Right renal pelvis (tissue), 4 donors: Measurements from ENCODE around the gene ABCC1. TPM values are rescaled to one million over a fixed set of nuclear protein-coding genes. Genes with fewer than 3 reads are reported as not detected.
"Not testable (repeated sequence)": the region's sequence is repeated elsewhere in the genome, so short reads cannot be mapped to it uniquely, and the experiment has no call there.

Experiments
- DNase-seq, 4 donors: peaks; one replicate each; pipeline ENCODE4 v3.0.0-alpha.2; 2013; ENCODE audit warnings: low read depth in 4 of 4, low spot score in 3 of 4, missing footprints in 1 of 4
- polyA plus RNA-seq, 4 donors: library from polyadenylated mRNA; unstranded; fragments of 120-200 nt; gene quantifications; one replicate each; pipeline ENCODE4 v1.2.1, GENCODE V29; 2013; ENCODE audit not compliant: insufficient read length in 4 of 4

Gene ABCC1
- polyA plus RNA-seq, 4 donors: 23.0 to 25.8 (median 24.6) TPM

DNA sequence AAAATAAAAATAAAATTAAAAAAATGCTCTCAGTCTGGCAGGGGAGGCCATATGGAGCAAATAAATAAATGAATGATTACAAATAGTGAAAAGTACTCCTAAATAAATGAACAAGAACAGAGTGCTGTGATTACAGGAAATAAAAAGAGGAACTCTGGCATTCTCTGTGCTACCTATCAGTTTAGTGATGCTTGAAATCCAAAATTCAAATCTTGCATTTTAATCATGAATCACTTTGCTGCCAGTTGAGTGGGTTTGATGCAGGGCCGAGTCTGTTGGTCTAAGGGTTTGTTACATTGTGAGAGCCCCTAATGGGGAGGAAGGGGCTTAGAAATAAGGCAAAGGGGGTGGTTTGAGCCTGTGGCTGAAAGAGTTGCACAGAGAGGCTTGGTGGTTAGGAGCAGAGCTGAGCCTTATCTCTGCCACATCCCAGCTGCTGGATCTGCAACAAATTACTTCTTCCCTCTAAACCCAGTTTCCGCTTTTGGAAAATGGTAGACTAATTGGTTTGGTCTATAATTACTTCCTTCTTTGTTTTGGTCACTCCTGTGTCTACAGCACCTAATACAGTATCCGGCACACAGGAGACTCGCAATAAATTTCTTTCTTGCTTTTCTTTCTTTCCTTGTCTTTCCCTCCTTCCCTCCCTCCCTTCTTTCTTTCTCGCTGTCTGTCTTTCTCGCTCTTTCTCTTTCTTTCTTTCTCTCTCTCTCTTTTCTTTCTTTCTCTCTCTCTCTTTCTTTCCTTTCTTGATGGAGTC lies 6.3 kb upstream of the ABCC1 start:
- no peak for DNase-seq

DNA sequence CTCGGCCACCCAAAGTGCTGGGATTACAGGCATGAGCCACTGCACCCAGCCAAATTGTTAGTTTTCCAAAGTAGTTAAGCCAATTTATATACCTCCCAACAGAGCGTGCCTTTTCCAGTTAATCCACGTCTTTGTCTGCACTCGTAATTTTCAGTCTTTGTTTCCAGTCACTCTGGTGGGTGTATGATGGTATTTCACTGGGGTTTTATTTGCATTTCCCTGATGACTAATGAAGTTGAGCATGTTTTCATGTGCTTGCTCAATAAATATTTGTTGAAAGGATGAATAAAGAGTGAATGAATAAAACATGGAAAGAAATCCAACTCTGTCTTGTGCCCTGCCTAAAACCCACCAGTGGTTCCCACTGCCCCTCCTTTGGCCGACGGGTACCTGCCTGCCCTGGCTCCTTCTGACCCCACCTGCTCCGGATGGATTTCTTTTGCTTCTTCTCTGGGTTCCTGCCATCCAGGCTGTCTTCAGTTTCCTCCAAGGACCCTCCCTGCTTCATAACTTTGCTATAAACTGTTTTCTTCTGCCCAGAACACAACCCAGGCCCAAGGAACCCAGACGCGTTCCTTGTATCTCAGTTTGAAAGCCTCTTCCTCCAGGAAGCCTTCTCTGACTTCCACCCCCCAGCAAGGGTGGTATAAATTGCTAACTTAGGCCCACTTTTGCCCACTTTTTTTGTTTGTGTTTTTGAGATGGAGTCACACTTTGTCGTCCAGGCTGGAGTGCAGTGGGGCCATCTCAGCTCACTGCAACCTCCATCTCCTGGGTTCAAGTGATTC lies 3.0 kb upstream of the ABCC1 start:
- DNase-seq: no peak

DNA sequence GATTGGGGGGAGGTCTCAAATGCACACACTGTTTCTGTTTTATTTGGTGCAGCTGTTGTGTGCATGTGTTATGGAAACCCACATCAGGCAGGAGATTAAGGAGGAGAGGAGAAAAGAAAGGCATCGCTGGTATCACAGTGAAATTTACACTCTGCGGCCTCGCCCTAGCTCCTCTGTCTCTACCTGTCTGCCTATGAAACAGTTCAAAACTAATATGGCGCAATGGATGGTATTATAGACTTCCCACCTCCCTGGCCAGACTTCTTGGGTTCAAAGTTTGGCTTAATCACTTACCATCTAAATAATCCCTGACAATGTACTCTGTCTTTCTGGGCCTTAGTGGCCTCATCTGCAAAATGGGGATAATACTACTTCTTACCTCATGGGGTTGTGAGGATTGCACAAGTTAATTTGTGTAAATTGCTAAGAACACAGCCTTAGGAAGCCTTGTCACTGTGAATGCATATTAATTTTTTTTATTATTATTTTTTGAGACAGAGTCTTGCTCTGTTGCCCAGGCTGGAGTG lies 1.4 kb upstream of the ABCC1 start:
- no peak for DNase-seq

DNA sequence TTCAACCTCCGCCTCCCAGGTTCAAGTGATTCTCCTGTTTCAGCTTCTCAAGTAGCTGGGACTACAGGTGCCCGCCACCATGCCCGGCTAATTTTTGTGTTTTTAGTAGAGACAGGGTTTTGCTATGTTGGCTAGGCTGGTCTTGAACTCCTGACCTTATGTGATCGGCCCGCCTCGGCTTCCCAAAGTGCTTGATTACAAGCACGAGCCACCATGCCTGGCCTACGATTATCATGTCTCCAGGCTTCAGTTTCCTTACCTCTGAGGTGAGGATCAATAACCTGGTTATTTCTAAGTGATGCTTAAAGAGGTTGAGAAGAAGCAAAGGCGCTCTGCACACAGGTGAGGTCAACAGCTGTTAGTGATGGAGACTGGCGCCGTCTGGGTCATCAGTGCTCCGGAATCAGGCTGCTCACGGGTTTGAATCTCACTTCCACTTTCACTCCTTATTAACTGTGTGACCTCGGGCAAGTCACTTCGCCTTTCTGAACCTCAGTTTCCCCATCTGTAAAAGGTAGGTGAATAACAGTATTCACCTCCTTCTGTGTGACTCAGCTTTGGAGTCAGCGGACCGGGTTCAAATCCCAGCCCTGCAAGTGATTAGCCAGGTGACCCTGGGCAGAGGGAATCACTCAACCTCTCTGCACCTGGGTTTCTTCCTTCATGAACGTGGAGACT lies 745 bp upstream of the ABCC1 start:
- no peak for DNase-seq

DNA sequence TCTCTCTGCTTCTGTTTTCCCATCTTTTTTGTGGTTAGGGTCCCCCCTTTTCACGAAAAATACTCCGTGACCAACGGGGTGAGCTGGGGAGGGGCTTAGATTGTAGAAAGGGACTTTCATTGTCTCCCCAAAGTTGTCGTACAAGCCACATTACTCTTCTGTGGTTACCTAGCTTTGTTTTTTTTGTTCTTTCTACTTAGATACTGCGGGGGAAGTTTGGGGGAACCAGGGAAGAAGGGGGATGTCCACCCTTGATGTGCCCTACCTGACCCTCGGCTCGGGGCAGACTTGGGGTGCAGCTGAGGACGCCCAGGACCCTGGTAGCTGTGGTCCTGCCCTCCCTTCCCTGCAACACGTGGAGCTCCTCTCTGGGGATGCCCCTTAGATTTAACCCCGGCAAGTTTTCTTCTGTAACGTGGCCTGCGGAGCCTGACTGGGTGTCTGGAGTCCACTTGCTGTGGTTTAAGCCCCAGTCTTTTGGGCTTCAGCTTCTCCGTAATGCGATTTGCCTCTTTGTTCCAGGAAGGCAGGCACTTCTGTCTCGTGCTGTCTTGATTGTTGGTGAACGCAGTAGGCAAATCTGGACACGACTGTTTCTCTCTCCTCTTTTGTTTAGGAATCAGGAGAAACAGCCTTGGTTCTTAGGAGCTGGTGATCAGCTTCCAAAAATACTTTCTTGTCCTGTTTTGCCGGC lies 892 bp downstream of the ABCC1 start:
- peak in 1 of 4 donors; percentile 21 for DNase-seq

DNA sequence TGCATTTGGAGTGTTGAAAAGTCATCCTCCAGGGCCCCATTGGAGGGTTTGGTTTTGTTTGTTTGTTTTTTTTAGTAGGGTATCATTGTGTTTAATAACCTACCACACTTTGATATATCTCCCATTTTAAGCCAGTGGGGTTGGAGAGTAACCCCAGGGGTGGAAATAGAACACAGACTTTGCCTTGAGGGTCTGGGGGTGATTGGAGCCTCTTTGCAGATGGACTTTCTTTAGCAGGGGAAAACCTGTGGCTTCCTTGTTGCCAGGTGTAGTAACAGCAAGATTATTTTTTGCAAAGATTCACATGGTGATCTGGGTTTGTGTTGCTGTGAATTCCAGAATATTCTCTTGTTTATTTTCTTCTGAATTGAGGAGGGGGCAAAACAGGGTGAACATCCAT lies 1.5 kb downstream of the ABCC1 start:
- no peak for DNase-seq

DNA sequence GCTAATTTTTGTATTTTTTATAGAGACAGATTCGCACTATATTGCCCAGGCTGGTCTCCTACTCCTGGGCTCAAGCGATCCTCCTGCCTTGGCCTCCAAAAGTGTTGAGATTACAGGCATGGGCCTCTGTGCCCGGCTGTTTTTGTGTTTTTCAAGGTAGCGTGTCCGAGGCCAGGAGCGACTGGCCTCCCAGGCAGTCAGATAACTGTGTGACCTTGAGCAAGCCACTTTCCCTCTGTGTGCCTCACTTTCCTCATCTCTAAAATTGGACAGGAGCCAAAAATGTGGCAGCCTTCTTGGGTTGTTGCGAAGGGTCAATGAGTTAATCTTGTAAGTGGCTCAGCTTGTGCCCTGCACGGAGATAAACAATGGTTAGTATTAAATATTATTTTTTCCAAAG lies 2.4 kb downstream of the ABCC1 start:
- no peak for DNase-seq

DNA sequence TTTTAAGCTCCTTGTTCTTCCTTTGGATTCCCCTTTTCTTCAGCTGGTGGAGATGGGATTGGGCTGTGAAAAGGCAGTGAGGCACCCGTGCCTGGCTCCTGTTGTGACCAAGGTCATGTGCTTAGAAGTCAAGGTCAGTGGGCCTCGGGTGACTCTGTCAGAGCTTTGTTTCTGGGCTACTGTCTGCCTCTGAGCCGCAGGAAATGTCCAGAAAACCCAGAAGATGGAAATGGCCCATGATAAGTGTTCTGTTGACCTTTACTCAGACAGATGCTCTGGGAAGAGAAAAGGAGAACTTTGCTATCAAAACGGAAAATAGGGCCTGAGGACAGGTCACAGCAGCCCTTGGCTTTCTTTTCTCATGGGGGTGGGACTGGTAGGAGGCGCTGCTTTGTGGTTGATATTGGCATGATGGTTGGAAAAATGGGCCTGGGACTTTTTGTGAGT lies 2.9 kb downstream of the ABCC1 start:
- no peak for DNase-seq

DNA sequence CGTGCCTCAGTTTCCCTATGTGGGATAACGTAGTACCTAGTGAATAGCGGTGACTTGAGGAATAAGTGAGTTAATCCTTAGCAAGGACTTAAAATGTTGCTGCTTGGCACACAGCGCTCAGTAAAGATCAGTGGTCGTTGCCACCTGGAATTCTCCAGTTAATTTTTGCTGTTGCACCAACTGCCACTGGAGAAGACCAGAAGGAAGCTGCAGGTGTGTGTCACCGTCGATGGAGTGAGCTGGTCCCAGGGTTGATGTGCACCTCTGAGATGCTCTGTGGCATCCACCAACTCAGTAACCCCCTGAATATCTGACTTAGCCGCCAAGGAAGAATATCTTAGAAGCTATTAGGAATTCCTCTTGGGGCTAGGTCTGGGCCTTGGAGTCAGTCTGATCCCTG lies 4.1 kb downstream of the ABCC1 start:
- DNase-seq: no peak

DNA sequence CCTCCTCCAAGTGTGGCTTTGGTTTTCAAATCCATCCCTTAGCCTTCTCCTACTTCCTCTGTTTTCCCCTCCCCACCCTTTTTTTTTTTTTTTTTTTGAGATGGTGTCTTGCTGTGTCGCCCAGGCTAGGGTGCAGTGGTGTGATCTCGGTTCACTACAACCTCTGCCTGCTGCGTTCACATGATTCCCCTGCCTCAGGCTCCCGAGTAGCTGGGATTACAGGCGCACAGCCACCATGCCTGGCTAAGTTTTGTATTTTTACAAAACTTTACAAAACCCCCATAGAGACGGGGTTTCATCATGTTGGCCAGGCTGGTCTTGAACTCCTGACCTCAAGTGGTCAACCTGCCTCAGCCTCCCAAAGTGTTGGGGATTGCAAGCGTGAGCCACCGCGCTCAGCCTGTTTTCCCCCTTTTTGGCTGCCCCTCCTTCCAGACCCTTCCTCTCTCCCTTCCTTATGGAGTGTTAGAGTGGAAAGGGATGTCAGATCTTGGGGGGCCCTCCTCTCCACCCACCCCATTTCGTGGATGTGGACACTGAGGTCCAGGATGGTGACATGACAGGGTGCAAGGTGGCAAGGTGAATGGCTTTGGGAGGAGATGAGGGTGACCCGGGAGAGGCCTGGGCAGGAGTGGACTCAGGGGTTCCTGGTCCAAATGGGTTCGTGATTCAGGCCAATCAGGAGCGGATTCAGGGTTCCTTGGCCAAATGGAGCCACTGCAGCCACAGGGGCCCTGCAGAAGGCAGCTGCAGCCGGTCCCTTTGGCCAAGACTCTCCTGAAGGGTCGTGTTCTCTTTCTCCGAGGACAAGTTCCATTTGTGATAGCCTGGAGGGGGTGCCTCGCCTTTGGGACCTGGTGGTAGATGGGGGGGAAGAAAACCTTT lies 4.8 kb downstream of the ABCC1 start:
- no peak for DNase-seq

DNA sequence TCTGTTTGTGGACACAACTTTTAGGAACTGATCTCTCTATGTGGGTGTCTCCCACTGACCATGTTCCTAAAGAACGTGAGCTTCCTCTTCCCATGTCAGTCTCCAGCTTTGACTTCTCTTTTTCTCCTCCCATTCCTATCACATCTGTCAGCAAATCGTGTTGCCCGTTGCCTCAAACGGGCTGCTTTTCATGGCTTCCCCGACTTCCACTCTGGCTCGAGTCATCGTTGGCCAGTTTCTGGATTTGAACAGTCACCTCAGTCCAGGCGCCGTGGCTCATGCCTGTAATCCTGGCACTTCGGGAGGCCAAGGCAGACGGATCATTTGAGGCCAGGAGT lies 5.4 kb downstream of the ABCC1 start:
- DNase-seq: no peak

DNA sequence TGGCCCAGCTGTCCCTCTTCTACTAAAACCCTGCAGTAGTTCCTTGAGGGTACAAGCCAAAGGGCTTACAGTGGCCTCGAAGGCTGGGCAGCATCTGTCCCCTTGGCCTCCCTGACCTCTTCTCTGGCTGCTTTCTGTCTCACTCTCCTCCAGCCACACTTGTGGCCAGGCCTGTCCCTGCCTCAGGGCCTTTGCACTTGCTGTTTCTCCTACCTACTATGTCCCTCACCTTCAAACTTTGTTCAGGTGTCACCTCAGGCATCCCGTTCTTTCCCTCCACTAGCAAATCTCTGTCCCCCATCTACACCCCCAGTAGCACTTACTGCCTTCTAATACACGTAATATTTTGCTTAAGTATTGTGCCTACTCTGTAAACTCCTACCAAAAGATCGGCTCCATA lies 6.0 kb downstream of the ABCC1 start:
- no peak for DNase-seq

DNA sequence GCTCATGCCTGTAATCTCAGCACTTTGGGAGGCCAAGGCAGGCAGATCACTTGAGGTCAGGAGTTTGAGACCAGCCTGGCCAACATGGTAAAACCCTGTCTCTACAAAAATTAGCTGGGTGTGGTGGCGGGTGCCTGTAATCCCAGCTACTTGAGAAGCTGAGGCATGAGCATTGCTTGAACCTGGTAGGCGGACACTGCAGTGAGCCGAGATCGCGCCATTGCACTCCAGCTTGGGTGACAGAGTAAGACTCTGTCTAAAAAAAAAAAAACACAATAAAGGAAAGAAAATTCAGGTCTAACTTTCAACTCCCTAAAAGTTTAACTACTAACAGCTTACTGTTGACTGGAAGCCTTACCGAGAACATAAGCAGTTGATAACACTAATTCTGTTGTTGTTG lies 6.7 kb downstream of the ABCC1 start:
- DNase-seq: not testable (repeated sequence)

DNA sequence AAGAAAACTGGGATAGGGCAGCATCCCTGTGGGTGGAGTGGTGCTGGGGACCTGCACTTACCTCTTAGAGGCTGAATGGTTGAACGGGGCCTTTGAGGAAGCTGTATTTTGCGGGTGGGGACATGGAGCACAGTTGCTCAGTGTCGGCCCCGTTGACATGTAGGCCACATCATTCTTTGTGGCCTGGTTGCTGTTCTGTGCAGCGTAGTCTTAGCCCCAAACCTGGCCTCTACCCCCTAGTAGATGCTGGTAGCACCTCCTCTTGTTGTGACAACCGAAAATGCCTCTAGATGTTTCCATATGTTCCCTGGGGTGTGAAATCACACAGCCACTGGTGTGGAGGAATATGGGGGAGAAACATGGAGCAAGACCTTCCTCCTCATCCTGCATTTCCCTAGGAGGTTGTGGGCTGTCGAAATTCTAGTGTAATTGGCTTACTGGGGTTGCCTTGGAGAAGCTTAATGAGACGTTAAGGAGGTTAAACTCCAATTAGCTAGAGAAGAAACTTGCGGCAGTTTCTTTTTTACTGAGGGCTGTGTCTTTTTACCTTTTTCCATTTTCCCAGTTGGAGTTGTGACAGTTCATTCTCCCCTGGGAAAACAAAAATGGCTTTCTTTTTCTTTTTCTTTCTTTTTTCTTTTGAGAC lies 9.4 kb downstream of the ABCC1 start:
- peak in 2 of 4 donors; percentile 56 to 60 for DNase-seq

DNA sequence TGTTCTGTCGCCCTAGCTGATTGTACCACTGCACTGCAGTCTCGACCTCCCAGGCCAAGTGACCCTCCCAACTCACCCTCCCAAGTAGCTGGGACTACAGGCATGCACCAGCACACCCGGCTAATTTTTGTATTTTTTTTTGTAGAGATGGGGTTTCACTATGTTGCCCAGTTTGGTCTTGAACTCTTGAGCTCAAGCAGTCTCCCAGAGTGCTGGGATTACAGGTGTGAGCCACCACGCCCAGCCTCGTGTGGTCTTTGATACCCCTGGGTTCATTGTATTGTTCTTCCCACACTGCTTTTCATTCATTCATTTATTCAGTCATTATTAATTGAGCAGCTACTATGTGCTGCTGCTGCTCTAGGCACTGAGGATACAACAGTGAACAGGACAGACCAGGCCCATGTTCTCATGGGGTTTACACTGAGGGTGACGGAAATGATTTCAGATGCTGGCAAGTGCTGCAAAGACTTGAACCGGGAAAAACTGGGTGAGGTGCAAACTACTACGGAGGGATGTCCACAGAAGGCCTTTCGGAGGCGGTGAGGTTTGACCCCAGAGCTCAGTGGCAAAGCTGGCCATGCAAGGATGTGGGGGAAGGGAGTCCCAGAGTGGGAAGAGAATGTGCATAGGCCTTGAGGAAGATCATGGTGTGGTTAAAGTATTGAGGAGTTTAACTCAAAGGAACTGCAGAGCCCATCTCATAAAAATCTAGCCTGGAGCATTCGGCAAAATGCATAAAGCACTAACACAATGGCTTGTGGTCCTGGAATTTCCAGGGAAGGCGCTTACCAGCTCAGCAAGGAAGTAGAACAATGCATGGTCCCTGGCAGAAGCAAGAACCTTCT lies 10.9 kb downstream of the ABCC1 start:
- no peak for DNase-seq

DNA sequence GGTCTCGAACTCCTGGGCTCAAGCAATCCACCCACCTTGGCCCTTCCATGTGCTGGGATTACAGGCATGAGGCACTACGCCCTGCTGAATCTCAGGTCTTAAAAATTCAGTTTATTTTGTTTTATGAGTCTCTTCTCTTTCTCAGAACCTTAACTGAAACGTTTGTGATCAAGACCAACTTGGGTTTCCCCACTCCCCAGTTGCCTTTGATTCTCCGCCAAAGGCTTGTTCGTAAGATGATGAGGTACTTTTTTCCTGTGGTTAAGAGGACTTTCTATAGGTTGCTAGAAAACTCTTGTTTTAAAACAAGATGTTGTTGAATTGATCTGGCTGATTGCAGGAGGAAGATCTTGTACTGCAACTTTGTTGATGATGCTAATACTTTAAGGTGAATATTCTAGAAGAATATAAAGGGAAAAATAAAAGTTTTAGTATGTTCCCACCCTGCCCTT lies 11.7 kb downstream of the ABCC1 start:
- no peak for DNase-seq

DNA sequence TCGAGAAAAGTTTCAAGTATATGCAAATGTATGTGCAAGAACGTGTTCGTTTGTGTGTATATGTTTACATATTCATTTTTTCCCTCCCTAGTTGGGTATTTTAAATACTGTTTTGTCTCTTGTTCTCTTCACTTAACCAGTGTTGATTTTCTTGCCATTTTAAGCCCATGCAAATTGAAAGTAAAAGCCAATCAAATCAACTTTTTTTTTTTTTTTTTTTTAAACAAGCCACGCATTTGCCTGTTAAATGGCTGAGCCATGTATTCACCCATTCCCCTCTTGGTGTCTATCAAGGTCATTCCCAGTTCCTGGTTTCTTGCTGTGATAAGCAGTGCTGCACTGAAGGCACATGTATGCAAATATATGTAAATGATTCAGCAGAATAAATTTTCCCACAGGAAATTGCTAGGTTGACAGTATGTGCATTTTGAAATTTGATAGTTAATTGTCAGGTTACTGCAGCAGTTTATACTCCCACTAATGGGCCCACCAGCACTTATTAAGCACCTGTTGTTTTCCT lies 12.2 kb downstream of the ABCC1 start:
- no peak for DNase-seq

DNA sequence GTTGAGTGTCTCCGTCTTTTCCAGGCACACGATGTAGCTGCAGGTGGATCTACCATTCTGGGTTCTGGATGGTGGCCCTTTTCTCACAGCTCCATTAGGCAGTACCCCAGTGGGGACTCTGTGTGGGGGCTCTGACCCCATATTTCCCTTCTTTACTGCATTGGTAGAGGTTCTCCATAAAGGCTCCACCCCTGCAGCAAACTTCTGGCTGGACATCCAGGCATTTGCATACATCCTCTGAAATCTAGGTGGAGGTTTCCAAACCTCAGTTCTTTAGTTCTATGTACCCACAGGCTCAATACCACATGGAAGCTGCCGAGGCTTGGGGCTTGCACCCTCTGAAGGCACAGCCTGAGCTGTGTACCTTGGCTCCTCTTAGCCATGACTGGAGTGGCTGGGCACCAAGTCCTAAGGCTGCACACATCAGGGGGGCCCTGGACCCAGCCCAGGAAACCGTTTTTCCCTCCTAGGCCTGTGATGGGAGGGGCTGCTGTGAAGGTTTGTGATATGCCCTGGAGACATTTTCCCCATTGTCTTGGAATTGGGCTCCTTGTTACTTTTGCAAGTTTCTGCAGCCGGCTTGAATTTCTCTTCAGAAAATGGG lies 14.0 kb downstream of the ABCC1 start:
- DNase-seq: no peak
